T-helper 17 cell (primary cell): ENCODE measurements around the gene NMD3. TPM values are rescaled to one million over a fixed set of nuclear protein-coding genes. Genes with fewer than 3 reads are reported as not detected.

ENCODE experiments used
- ATAC-seq: fragments of 150-1000 bp; cut with Tn5 transposase; 2 replicates; pipeline ENCODE4 v1.10.0; 2021; ENCODE audit warnings: mild to moderate bottlenecking, moderate library complexity
- DNase-seq, 3 donors: peaks; one replicate each; pipeline versions ENCODE4 v3.0.0 to v3.0.0-alpha.2; 2020 to 2021
- H3K9me3 ChIP-seq: one replicate; pipeline ENCODE4 v1.7.0; 2013; ENCODE audit warnings: low read length, mild to moderate bottlenecking; ENCODE audit not compliant: control insufficient read depth, poor library complexity, severe bottlenecking
- H3K27ac Mint-ChIP-seq: one replicate; pipeline ENCODE4 v1.8.0; 2022; ENCODE audit warnings: mild to moderate bottlenecking, moderate library complexity, mixed read lengths
- H3K27me3 Mint-ChIP-seq: one replicate; pipeline ENCODE4 v1.8.0; 2022; ENCODE audit warnings: mixed read lengths
- H3K36me3 Mint-ChIP-seq: one replicate; pipeline ENCODE4 v1.8.0; 2022; ENCODE audit warnings: low read depth, mixed read lengths
- H3K4me1 Mint-ChIP-seq: one replicate; pipeline ENCODE4 v1.8.0; 2022; ENCODE audit warnings: mild to moderate bottlenecking, mixed read lengths
- H3K4me3 Mint-ChIP-seq: one replicate; pipeline ENCODE4 v1.8.0; 2022; ENCODE audit warnings: mild to moderate bottlenecking, moderate library complexity, mixed read lengths
- total RNA-seq, 4 donors: library from RNA in 2 of 4; stranded (reverse) in 2 of 4; gene quantifications; one replicate each; pipeline ENCODE4 v1.2.3 and lab custom pipeline; 2022 to 2026

Gene NMD3
- total RNA-seq, 2 donors from 2014 or later, result 45.0 to 46.2 TPM

DNA sequence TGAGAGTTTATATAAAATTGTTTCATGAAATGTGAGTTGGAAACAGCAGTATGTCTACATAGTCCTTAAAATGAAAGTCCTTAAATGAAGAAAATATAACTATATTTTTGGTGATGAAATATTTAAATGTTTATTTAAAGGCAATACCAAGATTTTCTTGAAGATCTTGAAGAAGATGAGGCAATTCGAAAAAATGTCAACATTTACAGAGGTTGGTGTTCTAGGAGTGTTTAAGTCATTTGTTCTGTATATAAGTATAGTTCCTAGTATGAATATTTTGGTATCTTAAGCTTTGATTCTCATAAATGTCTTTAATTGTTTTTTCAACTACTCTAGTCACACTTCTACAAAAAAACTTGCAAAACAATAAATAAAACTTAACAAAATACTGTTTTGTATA is 29.0 kb downstream of the NMD3 start:
- Mint-ChIP-seq H3K36me3 (peaks cover 10% of the 10 kb centered on the region), H3K27ac (no peak overlapping the region), H3K27me3 (no peaks in the 10 kb centered on the region), H3K4me3 (no peak overlapping the region), H3K4me1 (peaks cover 6% of the 10 kb centered on the region)
- ATAC-seq (no peak), DNase-seq (no peak)
- H3K9me3 ChIP-seq, result no peaks in the 10 kb centered on the region

DNA sequence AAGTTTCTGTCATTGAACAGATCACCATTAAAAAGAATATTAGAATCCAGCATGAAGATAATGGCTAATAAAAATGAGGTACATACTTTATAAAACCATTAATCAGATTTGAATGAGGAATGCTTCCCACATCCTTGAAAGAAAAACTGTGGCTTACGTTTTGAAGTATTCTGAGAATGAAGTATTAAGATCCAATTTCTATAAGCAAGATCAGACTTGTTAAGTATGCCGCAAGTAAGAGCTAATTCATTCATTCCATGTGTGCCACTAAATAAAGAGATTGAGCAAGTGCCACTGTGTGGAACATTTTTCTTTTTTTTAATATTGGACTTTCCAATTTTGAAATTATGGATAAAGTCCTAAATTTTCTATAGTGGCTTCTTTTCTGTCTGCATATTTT is 30.6 kb downstream of the NMD3 start:
- no peak for ATAC-seq
- DNase-seq, result no peak
- Mint-ChIP-seq H3K27me3 (no peaks in the 10 kb centered on the region), H3K36me3 (peaks cover 13% of the 10 kb centered on the region), H3K4me3 (no peak overlapping the region), H3K27ac (no peak overlapping the region), H3K4me1 (peaks cover 11% of the 10 kb centered on the region)
- no peaks in the 10 kb centered on the region for H3K9me3 ChIP-seq

DNA sequence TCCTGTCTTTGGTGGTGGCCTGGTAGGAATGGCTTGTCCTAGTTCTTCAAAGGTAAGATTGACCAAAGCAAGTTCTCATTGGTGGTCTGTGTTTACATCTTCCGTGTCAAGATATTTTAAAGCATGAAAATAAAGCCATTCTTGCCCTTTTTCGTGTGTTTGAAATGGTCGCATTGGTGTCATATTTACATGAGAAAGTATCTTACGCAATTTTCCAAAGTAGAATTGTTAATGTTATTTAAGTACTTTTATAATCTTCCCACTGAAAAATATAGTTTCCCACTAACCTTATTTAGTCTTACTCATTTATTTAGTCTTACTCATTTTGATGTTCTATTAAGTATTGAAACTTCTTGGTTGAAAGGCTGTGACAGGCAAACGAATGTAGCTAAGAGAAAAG is 31.0 kb downstream of the NMD3 start:
- H3K27ac Mint-ChIP-seq, result no peak overlapping the region
- H3K36me3 Mint-ChIP-seq, result peaks cover 14% of the 10 kb centered on the region
- ATAC-seq, result no peak
- H3K4me1 Mint-ChIP-seq, result peaks cover 12% of the 10 kb centered on the region
- H3K4me3 Mint-ChIP-seq, result no peak overlapping the region
- H3K9me3 ChIP-seq, result no peaks in the 10 kb centered on the region
- no peaks in the 10 kb centered on the region for H3K27me3 Mint-ChIP-seq
- no peak for DNase-seq

DNA sequence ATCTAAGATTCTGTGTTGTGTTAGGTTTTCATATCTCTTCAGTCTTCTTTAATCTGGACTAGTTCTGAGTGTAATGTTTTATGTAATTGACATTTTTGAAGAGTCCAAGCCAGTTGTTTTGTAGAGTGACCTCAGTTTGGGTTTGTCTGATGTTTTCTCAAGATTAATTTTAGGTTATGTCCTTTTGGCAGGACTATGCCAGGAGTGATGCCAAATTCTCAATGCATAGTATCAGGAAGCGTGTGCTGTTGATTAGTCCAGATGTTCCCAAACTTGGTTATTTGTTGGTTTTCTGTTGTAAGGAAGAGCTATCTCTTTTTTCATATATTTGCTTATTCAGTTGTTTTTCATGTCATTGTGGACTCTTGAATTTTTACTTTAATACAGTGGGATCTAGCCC is 32.6 kb downstream of the NMD3 start:
- ATAC-seq, result no peak
- Mint-ChIP-seq H3K27ac (peak overlapping the region; percentile 22), H3K36me3 (peaks cover 18% of the 10 kb centered on the region), H3K4me3 (no peak overlapping the region), H3K4me1 (peaks cover 12% of the 10 kb centered on the region), H3K27me3 (no peaks in the 10 kb centered on the region)
- no peak for DNase-seq
- no peaks in the 10 kb centered on the region for H3K9me3 ChIP-seq

DNA sequence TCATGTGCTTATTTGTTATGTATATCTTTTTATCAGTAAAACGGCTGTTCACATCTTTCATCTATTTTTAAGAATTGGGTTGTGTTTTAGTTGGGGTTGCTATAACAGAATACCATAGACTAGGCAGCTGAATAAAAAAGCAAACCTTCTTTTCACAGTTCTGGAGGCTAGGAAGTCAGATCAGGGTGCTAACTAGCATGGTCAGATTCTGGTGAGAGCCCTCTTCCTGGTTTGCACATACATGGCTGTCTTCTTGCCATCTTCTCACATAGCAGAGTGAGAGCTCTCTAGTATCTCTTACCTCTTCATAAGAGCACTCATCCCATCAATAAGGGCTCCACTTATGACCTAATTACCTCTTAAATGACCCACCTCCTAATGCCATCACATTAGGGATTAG is 33.8 kb downstream of the NMD3 start:
- Mint-ChIP-seq H3K27ac (no peak overlapping the region), H3K27me3 (no peaks in the 10 kb centered on the region), H3K36me3 (peaks cover 18% of the 10 kb centered on the region), H3K4me1 (peaks cover 12% of the 10 kb centered on the region), H3K4me3 (no peak overlapping the region)
- DNase-seq (no peak), ATAC-seq (no peak)
- no peaks in the 10 kb centered on the region for H3K9me3 ChIP-seq

DNA sequence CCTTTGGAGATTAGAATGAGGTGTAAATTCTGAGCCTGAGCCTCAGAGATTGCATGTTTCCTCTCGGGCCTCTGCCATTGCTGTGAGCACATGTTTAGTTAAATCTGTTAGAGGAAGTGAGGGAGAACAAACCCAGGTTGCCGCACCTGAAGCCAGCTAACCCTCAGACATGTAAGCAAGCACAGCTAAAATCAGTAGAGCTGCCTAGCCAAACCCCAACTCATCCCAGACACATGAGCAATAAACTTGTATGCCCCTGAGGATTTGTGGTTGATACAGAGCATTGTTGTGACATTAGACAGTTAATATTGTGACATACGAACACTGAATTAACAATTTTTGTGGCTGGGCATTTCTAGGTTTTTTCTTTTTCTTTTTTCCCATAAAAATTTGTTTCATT is 41.9 kb downstream of the NMD3 start:
- Mint-ChIP-seq H3K27ac (no peak overlapping the region), H3K4me3 (no peak overlapping the region), H3K4me1 (peaks cover 2% of the 10 kb centered on the region), H3K36me3 (peaks cover 5% of the 10 kb centered on the region), H3K27me3 (no peaks in the 10 kb centered on the region)
- no peaks in the 10 kb centered on the region for H3K9me3 ChIP-seq
- no peak for ATAC-seq
- DNase-seq, result no peak

DNA sequence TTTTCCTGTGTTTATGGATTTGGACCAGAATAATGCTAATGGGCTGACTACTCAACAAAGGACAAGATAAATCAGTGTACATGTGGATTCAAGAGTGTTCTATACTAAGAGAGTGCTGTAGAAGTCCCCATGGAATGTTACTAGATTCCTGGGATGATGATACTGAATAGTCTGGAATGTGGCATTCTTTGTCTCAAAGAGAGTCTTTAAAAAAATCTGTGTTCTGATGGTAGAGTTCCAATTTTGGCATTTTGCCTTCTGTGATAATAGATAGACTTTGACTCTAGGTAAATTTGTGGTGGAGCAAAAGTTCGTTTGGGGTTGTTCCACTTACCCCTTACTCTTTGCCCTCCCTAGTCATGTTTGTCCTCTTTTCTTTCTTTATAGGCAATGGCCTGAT is 43.7 kb downstream of the NMD3 start:
- DNase-seq (no peak), ATAC-seq (no peak)
- H3K27me3 Mint-ChIP-seq, result no peaks in the 10 kb centered on the region
- peaks cover 4% of the 10 kb centered on the region for H3K36me3 Mint-ChIP-seq
- no peak overlapping the region for H3K4me3 Mint-ChIP-seq
- H3K9me3 ChIP-seq, result no peaks in the 10 kb centered on the region
- peaks cover 2% of the 10 kb centered on the region for H3K4me1 Mint-ChIP-seq
- no peak overlapping the region for H3K27ac Mint-ChIP-seq

DNA sequence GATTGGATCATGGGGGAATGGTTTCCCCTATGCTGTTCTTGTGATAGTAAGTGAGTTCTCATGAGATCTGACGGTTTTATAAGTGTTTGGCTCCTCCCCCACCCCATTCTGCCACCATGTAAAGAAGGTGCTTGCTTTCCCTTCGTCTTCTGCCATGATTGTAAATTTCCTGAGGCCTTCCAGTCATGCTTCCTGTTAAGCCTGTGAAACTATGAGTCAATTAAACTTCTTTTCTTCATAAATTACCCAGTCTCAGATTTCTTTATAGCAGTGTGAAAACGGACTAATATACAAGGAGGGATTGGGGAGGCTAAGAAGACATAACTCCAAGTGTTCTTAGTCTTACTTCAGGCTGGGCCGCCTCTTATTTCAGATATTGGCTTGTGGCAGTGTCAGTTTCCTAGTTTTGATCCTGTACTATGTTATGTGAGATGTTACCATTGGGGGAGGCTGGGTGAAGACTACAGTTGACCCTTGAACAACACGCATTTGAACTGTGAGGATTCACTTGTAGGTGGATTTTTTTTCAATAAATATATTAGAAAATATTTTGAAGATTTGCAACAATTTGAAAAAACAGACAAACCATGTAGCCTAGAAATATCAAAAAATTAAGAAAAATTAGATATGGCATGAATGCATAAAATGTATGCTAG is 44.9 kb downstream of the NMD3 start:
- H3K4me3 Mint-ChIP-seq, result no peak overlapping the region
- H3K27ac Mint-ChIP-seq, result no peak overlapping the region
- H3K27me3 Mint-ChIP-seq, result no peaks in the 10 kb centered on the region
- ATAC-seq (no peak), DNase-seq (no peak)
- H3K36me3 Mint-ChIP-seq, result peaks cover 4% of the 10 kb centered on the region
- peaks cover 4% of the 10 kb centered on the region for H3K4me1 Mint-ChIP-seq
- H3K9me3 ChIP-seq, result no peaks in the 10 kb centered on the region

DNA sequence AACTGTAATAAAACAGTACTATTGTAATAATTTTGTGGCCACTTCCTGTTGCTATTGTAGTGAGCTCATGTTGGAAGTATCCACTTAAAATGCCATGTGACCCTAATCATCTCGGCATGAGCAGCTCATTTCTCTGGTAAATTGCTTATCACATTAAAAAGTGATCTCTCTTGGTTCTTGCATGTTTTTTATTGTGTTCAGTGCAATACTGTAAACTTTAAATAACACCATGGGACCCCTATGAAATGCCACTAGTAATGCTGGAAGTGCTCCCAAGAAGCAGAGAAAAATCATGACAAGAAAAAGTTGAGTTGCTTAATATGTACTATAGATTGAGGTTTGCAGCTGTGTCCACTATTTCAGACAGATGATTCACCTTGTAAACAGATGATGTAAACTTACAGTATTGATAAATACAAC is 45.6 kb downstream of the NMD3 start:
- no peaks in the 10 kb centered on the region for H3K27me3 Mint-ChIP-seq
- peaks cover 3% of the 10 kb centered on the region for H3K4me1 Mint-ChIP-seq
- no peaks in the 10 kb centered on the region for H3K9me3 ChIP-seq
- H3K36me3 Mint-ChIP-seq, result peaks cover 4% of the 10 kb centered on the region
- H3K4me3 Mint-ChIP-seq, result no peak overlapping the region
- no peak for ATAC-seq
- no peak overlapping the region for H3K27ac Mint-ChIP-seq
- DNase-seq, result no peak

DNA sequence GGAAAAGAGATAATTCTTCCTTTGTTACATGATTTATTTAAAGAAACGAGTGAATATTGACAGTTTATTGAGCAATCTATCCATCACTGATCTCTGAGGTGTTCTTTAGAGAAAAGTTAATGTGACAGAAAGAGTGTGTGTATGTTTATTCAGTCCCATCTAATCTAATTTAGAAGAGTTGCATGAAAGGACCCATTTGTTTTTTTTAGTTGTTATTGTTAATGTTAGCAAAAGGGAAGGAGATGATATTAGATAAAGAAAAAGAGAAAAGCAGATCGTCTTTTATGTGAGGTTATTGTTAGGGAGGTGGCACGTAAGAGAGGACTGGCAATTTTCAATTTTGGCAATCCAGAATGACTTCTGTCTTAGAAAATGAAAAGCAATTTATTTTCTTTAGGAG is 46.5 kb downstream of the NMD3 start:
- ATAC-seq, result no peak
- Mint-ChIP-seq H3K36me3 (peaks cover 4% of the 10 kb centered on the region), H3K4me3 (no peak overlapping the region), H3K27ac (no peak overlapping the region), H3K4me1 (peaks cover 2% of the 10 kb centered on the region), H3K27me3 (no peaks in the 10 kb centered on the region)
- H3K9me3 ChIP-seq, result no peaks in the 10 kb centered on the region
- DNase-seq, result no peak

DNA sequence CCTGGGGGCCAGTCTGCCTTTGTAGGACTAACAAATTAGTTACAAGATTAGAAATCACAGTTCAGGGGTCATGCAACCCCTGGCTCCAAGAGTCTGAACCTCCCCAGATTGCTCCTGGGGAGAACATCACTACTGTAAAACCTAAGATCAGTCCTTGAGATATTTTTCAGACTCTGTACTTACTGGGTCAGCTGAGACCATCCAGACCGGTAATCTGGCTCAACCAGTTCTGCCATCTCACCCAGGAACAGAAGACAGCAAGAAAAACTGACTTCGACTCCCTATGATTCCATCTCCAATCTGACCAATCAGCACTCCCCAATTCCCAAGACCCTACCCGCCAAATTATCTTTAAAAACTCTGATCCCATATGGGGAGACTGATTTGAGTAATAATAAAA is 47.5 kb downstream of the NMD3 start:
- Mint-ChIP-seq H3K27ac (peak overlapping the region; percentile 71), H3K4me1 (peaks cover 2% of the 10 kb centered on the region), H3K36me3 (peaks cover 4% of the 10 kb centered on the region)

DNA sequence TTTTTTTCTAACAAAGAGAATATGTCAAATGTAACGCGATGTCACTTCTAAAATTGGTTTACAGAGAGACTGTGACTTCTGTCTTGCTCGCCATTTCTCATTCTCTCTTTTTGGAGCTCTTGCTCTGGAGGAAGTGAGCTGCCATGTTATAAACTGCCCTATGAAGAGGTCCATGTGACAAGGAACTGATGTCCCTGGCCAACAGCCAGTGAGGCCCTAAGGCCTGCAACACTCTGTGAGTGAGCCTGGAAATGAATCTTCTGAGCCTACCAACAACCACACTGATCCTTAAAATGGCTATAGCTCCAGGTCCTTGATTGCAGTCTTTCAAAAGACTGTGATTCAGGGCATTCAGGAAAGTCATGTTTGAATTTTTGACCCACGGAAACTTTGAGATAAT is 49.9 kb downstream of the NMD3 start:
- H3K9me3 ChIP-seq, result no peaks in the 10 kb centered on the region
- H3K36me3 Mint-ChIP-seq, result no peaks in the 10 kb centered on the region
- no peak for ATAC-seq
- peak overlapping the region; percentile 54 for H3K27ac Mint-ChIP-seq
- peaks cover 2% of the 10 kb centered on the region for H3K4me1 Mint-ChIP-seq
- no peak for DNase-seq
- H3K4me3 Mint-ChIP-seq, result no peak overlapping the region
- H3K27me3 Mint-ChIP-seq, result no peaks in the 10 kb centered on the region

More for the DNA sequence above, 47.5 kb downstream of the NMD3 start:
- H3K9me3 ChIP-seq, result no peaks in the 10 kb centered on the region
- DNase-seq (no peak), ATAC-seq (no peak)
- H3K4me3 Mint-ChIP-seq, result no peak overlapping the region
- no peaks in the 10 kb centered on the region for H3K27me3 Mint-ChIP-seq

DNA sequence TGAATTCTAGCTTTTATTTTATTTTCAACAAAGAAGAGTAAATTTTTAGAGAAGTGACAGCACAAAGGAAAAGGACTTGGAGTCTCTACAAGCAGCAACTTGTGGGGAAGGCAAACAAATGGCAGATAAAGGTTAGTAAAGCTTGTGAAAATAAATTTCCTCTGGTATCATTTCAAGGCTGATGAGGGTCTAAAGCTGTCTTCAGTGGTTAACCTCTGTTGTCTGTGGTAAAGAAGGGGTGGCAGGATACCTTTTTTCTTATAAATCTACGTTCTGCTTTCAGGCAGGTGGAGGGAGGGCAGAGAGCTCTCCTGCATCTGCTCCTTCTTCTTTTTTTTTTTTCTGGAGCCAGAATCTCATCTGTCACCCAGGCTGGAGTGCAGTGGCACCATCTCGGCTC is 50.5 kb downstream of the NMD3 start:
- H3K9me3 ChIP-seq, result no peaks in the 10 kb centered on the region
- peaks cover 2% of the 10 kb centered on the region for H3K4me1 Mint-ChIP-seq
- H3K4me3 Mint-ChIP-seq, result no peak overlapping the region
- H3K36me3 Mint-ChIP-seq, result no peaks in the 10 kb centered on the region
- ATAC-seq (no peak), DNase-seq (no peak)
- H3K27me3 Mint-ChIP-seq, result no peaks in the 10 kb centered on the region
- H3K27ac Mint-ChIP-seq, result peak overlapping the region; percentile 54

DNA sequence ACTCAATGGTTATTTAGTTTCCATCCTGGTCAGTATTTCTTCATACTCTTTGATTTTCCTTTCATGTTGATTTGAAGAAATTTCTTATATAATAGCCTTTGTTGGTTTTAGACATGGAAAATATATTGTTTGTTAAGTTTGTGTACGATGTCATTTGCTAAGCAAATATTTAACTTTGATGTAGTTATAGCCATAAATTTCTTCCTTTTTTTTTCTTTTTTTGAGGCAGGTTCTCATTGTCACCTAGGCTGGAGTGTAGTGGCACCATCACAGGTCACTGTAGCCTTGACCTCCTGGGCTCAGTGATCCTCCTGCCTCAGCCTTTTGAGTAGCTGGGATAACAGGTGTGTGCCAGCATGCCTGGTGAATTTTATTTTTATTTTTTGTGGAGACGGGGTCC is 51.4 kb downstream of the NMD3 start:
- Mint-ChIP-seq H3K36me3 (no peaks in the 10 kb centered on the region), H3K4me3 (no peak overlapping the region), H3K27me3 (no peaks in the 10 kb centered on the region), H3K27ac (no peak overlapping the region), H3K4me1 (peaks cover 2% of the 10 kb centered on the region)
- ATAC-seq (no peak), DNase-seq (no peak)
- H3K9me3 ChIP-seq, result no peaks in the 10 kb centered on the region
